ENCODE measurements around the gene ARHGAP24.

Gene ARHGAP24

GRCh38 chr4:85531560-85532341, 56.8 kb downstream of the ARHGAP24 start:
- H3K79me2 ChIP-seq (ENCODE audit: low read length) = no peaks in the 10 kb centered on the region

GRCh38 chr4:85534120-85534519, 59.2 kb downstream of the ARHGAP24 start:
- Histone ChIP-seq H3K27ac (ENCODE audit: low read length) (no peak overlapping the region), H3K79me2 (ENCODE audit: low read length) (no peaks in the 10 kb centered on the region), H3K4me2 (ENCODE audit: low read depth, low read length) (no peak overlapping the region), H2AFZ (ENCODE audit: low read length) (no peak overlapping the region), H3K9ac (ENCODE audit: low read length) (no peak overlapping the region), H3K4me3 (ENCODE audit: low read length) (no peak overlapping the region), H3K9me3 (replicated peaks; ENCODE audit: insufficient read depth, low read length) (no peaks in the 10 kb centered on the region), H3F3A (ENCODE audit: insufficient read depth, low read length) (no peaks in the 10 kb centered on the region), H3K27me3 (replicated peaks; ENCODE audit: insufficient read depth, low read length) (no peaks in the 10 kb centered on the region), H3K9me2 (replicated peaks; ENCODE audit: insufficient read depth, low read length) (no peaks in the 10 kb centered on the region), H3K4me1 (ENCODE audit: low read length) (no peaks in the 10 kb centered on the region), H4K20me1 (ENCODE audit: insufficient read depth, low read length) (no peaks in the 10 kb centered on the region), H3K36me3 (replicated peaks; ENCODE audit: insufficient read depth, low read length) (no peaks in the 10 kb centered on the region)
- no peak for DNase-seq
- TF ChIP-seq CTCF (IDR thresholded peaks at IDR 0.05; ENCODE audit: low read length) (no peak), EZH2phosphoT487 (IDR thresholded peaks at IDR 0.05; ENCODE audit: low read length) (no peak), EZH2 (optimal IDR thresholded peaks at IDR 0.05; ENCODE audit: low read depth, low read length) (no peak)

More at GRCh38 chr4:85531560-85532341, 56.8 kb downstream of the ARHGAP24 start:
- Histone ChIP-seq H2AFZ (ENCODE audit: low read length) (no peak overlapping the region), H3K27ac (ENCODE audit: low read length) (no peak overlapping the region), H3K36me3 (replicated peaks; ENCODE audit: insufficient read depth, low read length) (no peaks in the 10 kb centered on the region), H3K4me3 (ENCODE audit: low read length) (no peak overlapping the region), H4K20me1 (ENCODE audit: insufficient read depth, low read length) (no peaks in the 10 kb centered on the region), H3K27me3 (replicated peaks; ENCODE audit: insufficient read depth, low read length) (no peaks in the 10 kb centered on the region), H3K9me3 (replicated peaks; ENCODE audit: insufficient read depth, low read length) (no peaks in the 10 kb centered on the region), H3K9ac (ENCODE audit: low read length) (no peak overlapping the region), H3K4me1 (ENCODE audit: low read length) (no peaks in the 10 kb centered on the region), H3K9me2 (replicated peaks; ENCODE audit: insufficient read depth, low read length) (no peaks in the 10 kb centered on the region), H3F3A (ENCODE audit: insufficient read depth, low read length) (no peaks in the 10 kb centered on the region), H3K4me2 (ENCODE audit: low read depth, low read length) (no peak overlapping the region)
- no peak for DNase-seq
- no peak for TF ChIP-seq CTCF (IDR thresholded peaks at IDR 0.05; ENCODE audit: low read length)
- TF ChIP-seq EZH2phosphoT487 (IDR thresholded peaks at IDR 0.05; ENCODE audit: low read length) = no peak
- no peak for TF ChIP-seq EZH2 (optimal IDR thresholded peaks at IDR 0.05; ENCODE audit: low read depth, low read length)

GRCh38 chr4:85543832-85544231, 68.9 kb downstream of the ARHGAP24 start:
- no peaks in the 10 kb centered on the region for H3K4me1 ChIP-seq (ENCODE audit: low read length)
- H3K36me3 ChIP-seq (replicated peaks; ENCODE audit: insufficient read depth, low read length) = no peaks in the 10 kb centered on the region
- TF ChIP-seq EZH2phosphoT487 (IDR thresholded peaks at IDR 0.05; ENCODE audit: low read length) (no peak), CTCF (IDR thresholded peaks at IDR 0.05; ENCODE audit: low read length) (no peak), EZH2 (optimal IDR thresholded peaks at IDR 0.05; ENCODE audit: low read depth, low read length) (no peak)
- no peak overlapping the region for H3K4me3 ChIP-seq (ENCODE audit: low read length)
- H3K27me3 ChIP-seq (replicated peaks; ENCODE audit: insufficient read depth, low read length) = no peaks in the 10 kb centered on the region
- no peaks in the 10 kb centered on the region for H3K79me2 ChIP-seq (ENCODE audit: low read length)
- no peak overlapping the region for H3K27ac ChIP-seq (ENCODE audit: low read length)
- H3K9me3 ChIP-seq (replicated peaks; ENCODE audit: insufficient read depth, low read length) = no peaks in the 10 kb centered on the region
- H3K4me2 ChIP-seq (ENCODE audit: low read depth, low read length) = no peak overlapping the region
- no peaks in the 10 kb centered on the region for H3F3A ChIP-seq (ENCODE audit: insufficient read depth, low read length)
- H3K9ac ChIP-seq (ENCODE audit: low read length) = no peak overlapping the region
- H3K9me2 ChIP-seq (replicated peaks; ENCODE audit: insufficient read depth, low read length) = no peaks in the 10 kb centered on the region
- H4K20me1 ChIP-seq (ENCODE audit: insufficient read depth, low read length) = no peaks in the 10 kb centered on the region
- DNase-seq = no peak
- no peak overlapping the region for H2AFZ ChIP-seq (ENCODE audit: low read length)

Data from MM.1S (cell line).